Glomerular endothelial cell (primary cell): ENCODE results near the gene OXCT2. TPM values are rescaled to one million over a fixed set of nuclear protein-coding genes. Genes with fewer than 3 reads are reported as not detected.
"Not testable (repeated sequence)": the region's sequence is repeated elsewhere in the genome, so short reads cannot be mapped to it uniquely, and the experiment has no call there.

Experiments
- DNase-seq: peaks from one replicate; pipeline ENCODE4 v3.0.0-alpha.2; 2011; ENCODE audit warnings: low read depth, low spot score; ENCODE audit errors: extremely low read depth
- total RNA-seq: library from RNA; depleted of rRNA; stranded (reverse); fragments of >200 nt; gene quantifications from 2 replicates; pipeline ENCODE4 v1.2.3, GENCODE V29; 2015

Gene OXCT2
- total RNA-seq = 1.2 and 2.5 TPM in 2 replicates

DNA sequence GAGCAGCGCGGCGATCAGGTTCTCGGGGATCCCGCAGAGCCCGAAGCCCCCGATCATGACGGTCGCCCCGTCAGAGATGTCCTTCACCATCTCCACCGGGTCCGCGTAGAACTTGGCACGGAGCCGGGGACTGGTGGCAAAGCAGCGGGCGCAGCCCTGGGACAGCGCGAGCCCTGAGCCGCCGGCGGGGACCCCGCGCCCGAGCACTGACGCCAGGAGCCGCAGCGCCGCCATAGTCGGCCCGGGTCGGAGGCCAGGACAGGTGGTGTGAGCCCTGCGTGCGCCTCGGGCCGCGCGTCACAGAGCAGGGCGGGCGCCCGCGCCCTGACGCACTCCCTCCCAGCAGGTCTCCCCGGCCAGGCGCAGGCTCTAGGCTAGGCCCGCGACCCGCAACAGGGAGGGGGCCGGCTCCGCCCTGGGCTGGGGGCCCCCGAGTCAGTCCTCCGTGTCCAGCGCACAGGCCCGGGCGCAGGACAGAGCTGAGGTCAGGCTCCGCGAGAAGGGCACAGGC lies at the start of gene OXCT2:
Gene OXCT2, minus strand, starts transcription at position 327 of the 511 bp plus-strand sequence. Its CDS starts 93 bp downstream, at position 234.
- DNase-seq = not testable (repeated sequence)

DNA sequence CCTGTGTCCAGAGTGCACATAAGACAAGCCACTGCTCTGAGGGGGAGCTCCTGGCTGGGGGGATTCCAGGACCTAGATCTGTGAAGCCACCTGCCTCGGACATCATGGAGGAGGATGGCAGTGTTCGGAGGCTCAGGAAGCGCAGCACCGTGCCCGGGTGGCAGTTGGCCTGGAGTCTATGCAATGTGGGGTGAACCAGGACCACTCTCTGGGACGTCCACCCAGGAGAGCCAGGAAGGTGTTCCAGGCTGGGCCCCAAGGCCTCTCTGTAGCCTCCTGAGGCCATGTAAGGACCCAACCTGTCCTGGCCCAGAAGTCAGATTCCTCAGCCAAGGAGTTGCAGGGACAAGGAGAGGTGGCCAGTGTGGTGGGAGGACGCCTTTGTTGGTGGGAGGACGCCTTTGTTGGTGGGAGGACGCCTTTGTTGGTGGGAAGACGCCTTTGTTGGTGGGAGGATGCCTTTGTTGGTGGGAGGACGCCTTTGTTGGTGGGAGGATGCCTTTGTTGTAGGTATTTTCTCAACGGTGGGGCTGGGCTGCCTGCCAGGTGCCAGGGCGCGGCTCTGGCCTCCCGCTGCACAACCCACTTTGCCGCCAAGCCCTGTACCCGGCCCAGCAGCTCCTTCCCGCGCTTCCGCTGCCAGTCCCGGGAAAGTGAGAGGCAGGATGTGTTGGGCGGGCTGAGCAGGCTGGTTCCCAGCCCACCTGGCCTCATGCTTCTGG lies 48.1 kb upstream of the OXCT2 start:
- DNase-seq = no peak

DNA sequence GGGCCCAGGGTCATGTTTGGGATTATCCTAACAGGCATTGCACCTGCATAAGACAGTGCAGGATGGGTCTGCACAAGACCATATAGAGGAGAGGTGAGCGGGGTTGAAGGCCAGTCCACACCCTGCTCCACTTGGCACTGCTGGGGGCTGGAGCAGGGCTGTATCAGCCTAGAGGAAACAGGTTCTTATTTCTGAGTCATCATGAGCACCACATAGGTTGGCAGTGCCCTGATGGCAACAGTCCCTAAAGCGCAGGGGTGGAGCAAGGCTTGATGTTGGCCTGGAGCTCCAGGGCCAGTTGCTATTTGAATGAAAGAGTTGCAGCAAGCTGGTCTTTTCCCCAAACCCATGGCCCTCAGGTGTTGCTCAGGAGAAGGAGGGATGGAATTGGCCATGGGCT lies 47.3 kb upstream of the OXCT2 start:
- DNase-seq = no peak

DNA sequence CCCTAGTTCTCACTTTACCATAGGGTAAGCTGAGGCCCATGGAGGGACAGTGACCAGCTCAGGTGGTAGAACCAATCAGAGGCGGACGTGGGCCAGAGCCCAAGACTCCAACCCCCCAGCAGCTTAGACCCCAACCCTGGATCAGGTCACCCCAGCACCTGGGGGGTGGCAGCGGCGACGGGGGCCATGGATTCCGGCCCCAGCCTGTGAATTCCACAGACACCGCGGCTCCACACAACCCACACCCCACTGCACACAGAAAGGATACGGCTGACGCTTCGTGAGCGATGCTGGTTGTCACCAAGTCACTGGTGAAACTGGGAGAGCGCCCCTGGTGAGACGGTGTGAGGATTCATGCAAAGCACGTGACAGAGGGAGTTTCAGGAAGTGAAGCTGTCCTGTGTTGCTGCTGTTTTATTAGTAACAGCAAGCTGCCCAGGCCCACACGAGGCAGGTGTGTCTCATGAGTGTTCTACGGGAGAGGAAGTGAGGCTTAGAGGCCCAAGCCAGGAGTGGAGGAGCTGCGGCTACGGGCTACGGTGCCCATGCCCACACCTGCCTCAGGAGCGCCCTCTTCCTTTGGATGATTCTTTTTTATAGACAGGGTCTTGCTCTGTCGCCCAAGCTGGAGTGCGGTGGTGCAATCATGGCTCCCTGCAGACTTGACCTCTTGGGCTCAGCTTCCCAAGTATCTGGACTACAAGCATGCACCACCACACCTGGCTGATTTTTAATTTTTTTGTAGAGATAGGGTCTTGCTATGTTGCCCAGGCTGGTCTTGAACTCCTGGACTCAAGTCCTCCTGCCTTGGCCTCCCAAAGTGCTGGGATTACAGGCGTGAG lies 46.2 kb upstream of the OXCT2 start:
- DNase-seq = not testable (repeated sequence)

DNA sequence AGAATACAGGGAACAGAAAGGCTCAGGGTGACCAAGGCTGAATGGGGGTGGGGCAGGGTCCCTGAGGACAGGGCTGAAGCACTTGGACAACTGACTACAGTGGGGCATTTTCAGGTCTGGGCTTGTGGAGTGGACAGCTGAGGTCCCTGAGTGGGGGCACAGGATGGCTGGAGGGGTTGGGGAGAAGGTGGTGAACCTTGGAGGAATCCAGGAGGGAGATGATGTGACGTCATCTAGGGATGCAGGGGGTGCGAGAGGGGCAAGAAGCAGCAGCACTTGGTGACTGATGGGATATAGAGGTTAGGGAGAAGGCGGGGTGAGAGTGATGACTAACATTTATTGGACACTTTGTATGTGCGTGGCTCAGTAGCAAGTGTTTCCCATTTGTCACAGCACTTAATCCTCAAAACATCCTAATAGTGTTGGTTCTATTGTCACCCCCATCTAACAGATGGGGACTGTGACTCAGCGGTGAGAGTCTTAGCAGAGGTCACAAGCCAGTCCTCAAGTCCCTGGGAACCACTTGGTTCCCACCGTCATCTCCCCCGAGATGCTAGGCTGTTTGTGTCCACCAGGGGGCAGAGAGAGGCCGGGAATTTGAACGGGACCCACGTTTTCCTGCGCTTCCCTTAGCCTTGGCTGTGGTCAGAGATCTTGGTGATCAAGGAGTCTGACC lies 45.4 kb upstream of the OXCT2 start:
- peak; percentile 44 for DNase-seq

DNA sequence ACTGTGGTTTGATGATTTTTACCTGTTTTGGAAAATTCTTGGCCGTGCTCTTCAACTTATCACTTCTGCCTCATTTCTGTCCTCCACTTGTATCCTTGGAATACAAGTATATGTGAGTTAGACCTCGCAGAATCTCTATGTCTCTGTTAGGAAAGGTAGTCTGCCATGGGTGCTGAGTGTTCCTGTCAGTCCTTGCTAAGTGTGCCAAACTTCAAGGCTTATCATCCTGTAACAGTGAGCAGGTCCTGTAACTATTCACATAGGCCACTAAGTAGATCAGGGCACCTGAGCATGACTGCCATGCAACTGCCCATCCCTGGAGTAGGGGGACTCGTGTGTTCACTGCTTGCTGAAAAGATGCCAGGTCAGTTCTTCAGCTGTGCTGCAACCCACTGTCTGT lies 41.8 kb upstream of the OXCT2 start:
- no peak for DNase-seq

DNA sequence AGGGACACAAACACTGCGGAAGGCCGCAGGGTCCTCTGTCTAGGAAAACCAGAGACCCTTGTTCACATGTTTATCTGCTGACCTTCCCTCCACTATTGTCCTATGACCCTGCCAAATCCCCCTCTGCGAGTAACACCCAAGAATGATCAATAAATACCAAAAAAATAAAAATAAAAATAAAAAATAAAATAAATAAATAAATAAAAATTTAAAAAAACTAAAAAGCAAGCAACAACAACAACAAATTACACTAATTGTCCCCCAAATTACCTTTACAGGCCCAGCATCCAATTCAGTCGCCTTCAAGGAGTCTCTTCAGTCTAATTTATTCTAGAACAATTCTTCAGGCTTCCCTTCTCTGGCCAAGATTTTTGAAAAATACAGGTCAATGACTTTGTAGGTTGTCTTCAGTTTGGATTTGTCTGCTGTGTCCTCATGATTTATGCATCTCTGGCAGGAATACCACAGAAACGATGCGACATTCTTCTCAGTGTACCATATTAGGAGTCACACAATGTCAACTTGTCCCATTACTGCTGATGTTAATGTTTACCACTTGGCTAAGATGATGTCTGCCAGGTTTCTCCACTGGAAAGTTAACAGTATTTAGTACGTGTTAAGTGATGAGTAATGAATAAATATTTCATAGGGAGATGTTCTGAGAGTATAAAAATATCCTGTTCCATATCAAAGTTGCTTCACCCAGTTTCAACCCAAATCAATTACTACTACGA lies 37.8 kb upstream of the OXCT2 start:
- DNase-seq = no peak

DNA sequence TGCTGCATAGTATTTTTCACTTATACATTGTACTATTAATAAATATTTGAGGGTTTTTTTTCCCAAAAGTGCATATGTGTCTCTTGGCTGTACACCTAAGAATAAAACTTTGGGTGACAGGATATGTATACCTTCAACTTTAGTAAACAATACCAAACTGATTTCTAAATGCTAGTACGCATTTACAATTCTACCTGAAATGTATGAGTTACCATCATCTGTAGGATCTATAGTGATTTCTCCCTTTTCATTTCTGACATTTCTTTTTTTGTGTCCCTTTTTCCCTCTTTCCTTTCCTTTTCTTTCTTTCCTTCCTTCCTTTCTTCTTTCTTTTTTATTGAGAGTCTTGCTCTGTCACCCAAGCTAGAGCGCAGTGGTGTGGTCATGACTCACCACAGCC lies 34.2 kb upstream of the OXCT2 start:
- DNase-seq = no peak

DNA sequence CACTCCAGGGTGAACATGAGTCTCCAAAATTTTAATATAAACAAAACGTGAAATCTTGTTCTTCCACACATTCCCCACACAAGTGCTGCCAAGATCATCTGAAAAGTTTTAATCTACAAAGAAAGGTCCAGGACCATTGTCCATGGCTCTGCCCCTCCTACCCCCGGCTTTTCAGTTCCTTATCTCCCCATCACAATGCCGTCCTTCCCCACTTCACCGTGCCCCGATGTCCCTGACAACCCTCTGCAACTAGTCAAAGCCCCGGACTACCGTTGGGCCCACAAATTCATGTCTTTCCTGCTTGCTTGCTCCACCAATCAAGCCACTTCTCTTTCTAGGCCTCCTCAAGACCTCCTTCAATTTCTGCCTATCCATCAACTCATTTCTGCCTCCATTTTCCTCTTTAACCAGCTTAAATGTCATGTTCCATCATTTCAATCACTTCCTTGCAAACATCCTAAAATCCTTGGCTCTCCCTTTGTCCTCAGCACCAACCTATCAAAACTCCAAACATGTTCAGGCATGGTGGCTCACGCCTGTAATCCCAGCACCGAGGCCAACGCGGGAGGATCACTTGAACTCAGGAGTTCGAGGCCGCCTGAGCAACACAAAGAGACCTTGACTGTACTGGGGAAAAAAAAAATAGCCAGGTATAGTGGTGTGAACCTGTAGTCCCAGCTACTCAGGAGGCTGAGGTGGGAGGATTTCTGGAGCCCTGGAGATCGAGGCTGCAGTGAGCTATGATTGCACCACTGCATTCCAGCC lies 31.5 kb upstream of the OXCT2 start:
- DNase-seq = no peak

DNA sequence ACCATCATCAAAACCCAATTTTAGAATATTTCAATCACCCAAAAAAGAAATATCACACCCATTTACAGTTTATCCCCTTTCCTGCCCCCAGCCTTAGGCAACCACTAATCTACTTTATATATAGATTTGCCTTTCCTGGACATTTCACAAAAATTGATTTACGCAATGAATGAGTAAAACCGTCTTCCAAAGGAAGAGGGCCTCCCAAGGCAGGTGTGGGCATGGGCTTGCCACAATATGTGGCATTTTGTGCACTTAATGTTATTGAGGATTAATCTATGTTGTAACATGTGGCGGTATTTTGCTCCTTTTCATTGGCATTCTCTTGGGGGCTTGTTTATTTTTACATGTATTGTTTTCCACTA lies 29.3 kb upstream of the OXCT2 start:
- no peak for DNase-seq

DNA sequence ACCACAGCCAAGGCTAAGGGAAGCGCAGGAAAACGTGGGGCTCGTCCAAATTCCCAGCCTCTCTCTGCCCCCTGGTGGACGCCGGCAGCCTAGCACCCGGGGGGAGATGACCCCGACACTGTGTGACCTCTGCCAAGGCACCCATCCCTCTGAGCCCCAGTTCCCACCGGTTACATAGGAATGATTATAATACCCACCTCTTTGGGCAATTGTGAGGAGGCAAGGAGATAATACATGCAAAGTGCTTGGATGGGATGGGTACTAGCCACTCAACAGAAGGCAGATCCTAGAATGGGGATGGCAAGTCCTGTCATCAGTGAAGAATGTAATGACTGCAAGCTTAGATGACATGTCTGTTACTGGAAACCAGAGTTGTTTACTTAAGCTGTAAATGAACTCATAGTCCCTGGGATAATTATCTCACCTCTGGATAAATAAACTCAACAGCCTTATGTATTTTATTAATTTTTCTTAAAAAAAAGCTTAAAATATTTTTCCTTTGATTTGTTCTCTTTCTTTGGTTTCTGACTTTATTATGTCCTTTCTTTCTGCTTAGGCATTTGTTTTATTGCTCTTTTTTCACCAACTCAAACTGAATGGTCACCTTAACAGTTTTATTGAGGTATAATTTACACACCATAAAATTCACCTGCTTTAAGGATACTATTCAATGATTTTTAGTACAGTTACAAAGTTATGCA lies 28.8 kb upstream of the OXCT2 start:
- peak; percentile 12 for DNase-seq

DNA sequence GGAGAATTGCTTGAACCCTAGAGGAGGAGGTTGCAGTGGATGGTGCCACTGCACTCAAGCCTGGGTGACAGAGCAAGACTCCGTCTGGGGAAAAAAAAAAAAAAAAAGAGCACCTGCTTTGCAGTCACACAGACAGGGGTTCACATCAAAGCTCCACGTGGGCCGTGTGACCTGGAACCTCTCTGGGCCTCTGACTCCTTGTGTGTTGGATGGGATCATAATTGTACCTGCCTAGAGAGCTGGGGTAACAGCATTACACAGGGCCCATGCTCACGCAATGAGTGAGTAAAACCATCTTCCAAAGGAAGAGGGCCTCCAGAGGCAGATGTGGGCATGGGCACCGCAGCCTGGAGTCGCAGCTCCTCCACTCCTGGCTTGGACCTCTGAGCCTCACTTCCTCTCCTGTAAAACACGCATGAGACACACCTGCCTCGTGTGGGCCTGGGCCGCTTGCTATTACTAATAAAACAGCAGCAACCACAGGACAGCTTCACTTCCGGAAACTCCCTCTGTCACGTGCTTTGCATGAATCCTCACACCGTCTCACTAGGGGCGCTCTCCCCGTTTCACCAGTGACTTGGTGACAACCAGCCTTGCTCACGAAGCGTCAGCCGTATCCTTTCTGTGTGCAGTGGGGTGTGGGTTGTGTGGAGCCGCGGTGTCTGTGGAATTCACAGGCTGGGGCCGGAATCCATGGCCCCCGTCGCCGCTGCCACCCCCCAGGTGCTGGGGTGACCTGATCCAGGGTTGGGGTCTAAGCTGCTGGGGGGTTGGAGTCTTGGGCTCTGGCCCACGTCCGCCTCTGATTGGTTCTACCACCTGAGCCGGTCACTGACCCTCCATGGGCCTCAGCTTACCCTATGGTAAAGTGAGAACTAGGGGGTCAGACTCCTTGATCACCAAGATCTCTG lies 28.0 kb upstream of the OXCT2 start:
- not testable (repeated sequence) for DNase-seq

DNA sequence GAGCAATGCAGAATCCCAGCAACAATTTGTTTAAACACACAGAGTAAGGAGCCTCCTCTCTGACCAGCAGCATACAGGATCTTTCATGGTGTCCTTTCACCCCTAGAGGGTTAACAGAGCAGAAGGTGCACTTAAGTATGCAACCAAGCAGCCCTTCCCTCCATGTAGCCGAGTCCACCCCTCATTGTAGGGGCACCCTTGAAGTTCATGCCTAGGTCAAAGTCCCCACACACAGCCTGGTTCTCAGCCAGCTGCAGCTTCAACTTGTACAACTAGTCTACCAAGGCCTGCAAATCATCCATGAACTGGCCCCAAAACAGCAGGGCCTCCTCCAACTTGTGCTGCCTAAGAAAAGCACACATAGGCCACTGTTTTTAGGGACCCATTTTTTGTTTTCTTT lies 24.5 kb upstream of the OXCT2 start:
- DNase-seq = no peak

DNA sequence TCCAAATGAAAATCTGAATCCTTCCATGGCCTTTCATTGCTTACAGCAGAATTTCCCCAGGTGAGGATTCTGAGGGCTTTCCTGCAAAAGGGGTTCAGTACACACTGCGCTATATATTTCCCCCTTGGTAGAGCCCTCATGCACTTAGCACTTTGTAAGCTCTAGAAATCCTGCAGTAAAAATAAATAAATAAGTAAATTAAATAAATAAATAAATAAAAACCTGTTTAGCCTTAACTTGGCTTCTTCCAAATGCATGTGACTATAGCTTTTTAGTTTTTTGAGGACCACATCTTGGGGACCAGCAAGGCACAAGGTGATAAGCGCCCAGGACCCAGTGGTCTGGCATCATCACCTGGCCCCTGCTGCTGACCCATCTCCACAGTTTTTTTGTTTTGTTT lies 20.7 kb upstream of the OXCT2 start:
- DNase-seq = no peak

DNA sequence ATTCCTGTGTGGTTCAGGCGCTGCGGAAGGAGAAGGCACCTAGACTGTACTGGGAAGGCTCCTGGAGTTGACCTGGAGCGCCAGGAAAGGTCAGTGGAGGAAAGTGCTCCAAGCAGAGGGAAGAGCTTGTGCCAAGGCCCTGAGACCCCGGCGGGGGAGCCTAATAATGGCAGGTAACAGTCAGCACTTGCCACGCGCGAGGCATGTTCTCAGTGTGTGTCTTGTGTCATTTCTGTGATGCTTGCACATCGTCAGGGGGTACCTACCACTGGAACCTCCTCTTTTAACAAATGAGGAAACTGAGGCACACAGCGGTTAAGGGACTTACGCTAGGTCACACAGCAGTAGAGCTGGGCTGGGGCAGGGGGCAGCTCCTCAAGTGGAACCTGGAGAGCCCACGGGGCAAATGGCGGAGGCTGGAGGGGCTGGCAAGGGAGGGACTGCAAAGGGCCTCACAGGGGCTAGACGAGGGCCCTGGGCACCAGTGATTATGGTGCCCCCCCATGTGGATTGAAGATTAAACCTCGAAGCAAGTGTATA lies 18.5 kb upstream of the OXCT2 start:
- no peak for DNase-seq

DNA sequence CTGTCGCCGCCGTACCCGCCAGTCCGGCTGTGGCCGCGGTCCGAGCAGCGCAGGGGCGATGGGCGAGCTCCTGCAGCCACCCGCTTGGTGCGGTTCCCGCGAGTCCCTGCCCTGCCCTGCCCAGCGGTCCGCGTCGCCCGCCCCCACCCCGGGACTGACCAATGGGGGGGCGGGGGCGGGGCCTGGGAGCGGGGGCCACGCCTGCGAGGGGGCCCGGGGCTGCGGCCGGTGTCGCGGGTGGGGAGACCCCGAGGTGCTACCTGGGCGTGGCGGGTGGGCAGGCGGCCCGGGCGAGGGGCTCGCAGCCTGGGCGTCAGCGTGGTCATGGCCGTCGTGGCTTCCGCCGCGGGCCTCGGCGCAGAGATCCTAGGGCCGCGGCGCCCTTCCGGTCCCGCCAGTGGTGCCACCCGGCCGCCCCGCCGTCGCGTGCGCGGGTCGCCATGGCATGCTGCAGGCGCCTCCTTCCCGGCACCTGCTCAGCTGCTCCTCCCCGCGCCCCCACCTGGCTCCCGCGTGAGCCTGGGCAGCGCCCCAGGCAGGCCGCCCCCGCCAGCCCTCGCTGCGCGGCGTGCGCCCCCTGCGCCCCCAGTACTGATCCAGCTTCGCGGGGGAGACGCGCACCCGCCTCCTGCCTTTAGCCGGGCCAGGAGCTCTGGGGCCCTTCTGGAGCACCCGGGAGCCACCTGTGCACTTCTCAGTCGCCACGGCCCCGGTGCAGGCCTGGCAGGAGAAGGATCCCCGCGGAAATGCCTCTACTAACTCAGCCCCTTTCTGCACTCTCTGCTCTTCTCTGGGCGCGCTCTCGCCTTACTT lies 17.8 kb upstream of the OXCT2 start, which contains the start of gene BMP8B:
Gene BMP8B, minus strand, starts transcription at position 108 of the 813 bp plus-strand sequence. CDS start 380 bp downstream, outside the sequence.
- DNase-seq = no peak

DNA sequence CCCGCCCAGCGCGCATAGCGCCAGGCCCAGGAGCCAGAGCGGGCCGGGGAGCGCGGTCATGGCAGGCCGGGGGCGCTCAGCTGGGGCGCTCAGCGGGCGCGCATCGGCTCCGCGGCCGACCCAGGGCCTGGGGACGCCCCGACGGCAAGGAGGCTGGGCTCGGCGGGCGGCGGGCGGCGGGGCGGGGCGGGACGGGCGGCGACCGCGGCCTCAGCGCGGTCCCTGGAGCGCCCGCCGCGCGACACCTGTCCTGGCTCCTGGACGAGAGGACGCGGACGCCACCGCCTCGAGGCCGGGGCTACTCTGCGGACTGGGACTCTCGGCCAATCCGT lies 17.2 kb upstream of the OXCT2 start:
- DNase-seq = no peak
